Osteocyte (in vitro differentiated cells): ENCODE data around the gene MED16. TPM values are rescaled to one million over a fixed set of nuclear protein-coding genes. Genes with fewer than 3 reads are reported as not detected.

ENCODE experiments used
- DNase-seq: peaks from one replicate; pipeline ENCODE4 v3.0.0; 2021; ENCODE audit warnings: mixed read lengths; ENCODE audit not compliant: unreplicated experiment; ENCODE audit errors: extremely low spot score
- H3K27ac Mint-ChIP-seq: one replicate; pipeline ENCODE4 v1.8.0; 2021; ENCODE audit warnings: mild to moderate bottlenecking, mixed read lengths; ENCODE audit not compliant: unreplicated experiment
- H3K27me3 Mint-ChIP-seq: one replicate; pipeline ENCODE4 v1.8.0; 2021; ENCODE audit warnings: mixed read lengths; ENCODE audit not compliant: unreplicated experiment
- H3K36me3 Mint-ChIP-seq: one replicate; pipeline ENCODE4 v1.8.0; 2021; ENCODE audit warnings: mixed read lengths; ENCODE audit not compliant: unreplicated experiment
- H3K4me1 Mint-ChIP-seq: one replicate; pipeline ENCODE4 v1.8.0; 2021; ENCODE audit warnings: mixed read lengths; ENCODE audit not compliant: unreplicated experiment
- H3K4me3 Mint-ChIP-seq: one replicate; pipeline ENCODE4 v1.8.0; 2021; ENCODE audit warnings: mild to moderate bottlenecking, moderate library complexity, mixed read lengths; ENCODE audit not compliant: unreplicated experiment
- H3K9me3 Mint-ChIP-seq: one replicate; pipeline ENCODE4 v1.8.0; 2021; ENCODE audit warnings: mixed read lengths; ENCODE audit not compliant: unreplicated experiment
- CTCF ChIP-seq: fragments of 200-600 bp; sonication (generic); IDR thresholded peaks from 2 replicates; pipeline ENCODE4 v1.5.0; 2021; ENCODE audit warnings: antibody characterized with exemption, mild to moderate bottlenecking, moderate library complexity
- total RNA-seq: library from RNA; stranded (reverse); gene quantifications from 2 replicates; pipeline ENCODE4 v1.2.1, GENCODE V29; 2021

The MED16 gene
- total RNA-seq, 1 donor from 2014 or later = 72.3 TPM

GRCh38 chr19:876089-876488 lies 16.9 kb downstream of the MED16 start:
- no peak for TF ChIP-seq CTCF
- DNase-seq = no peak
- H3K4me1 Mint-ChIP-seq = peaks cover 12% of the 10 kb centered on the region
- peaks cover 12% of the 10 kb centered on the region for H3K36me3 Mint-ChIP-seq
- no peaks in the 10 kb centered on the region for H3K27me3 Mint-ChIP-seq
- no peaks in the 10 kb centered on the region for H3K9me3 Mint-ChIP-seq
- no peak overlapping the region for H3K27ac Mint-ChIP-seq
- H3K4me3 Mint-ChIP-seq = no peak overlapping the region

- Mint-ChIP-seq H3K27ac (no peak overlapping the region), H3K4me1 (peaks cover 18% of the 10 kb centered on the region), H3K27me3 (no peaks in the 10 kb centered on the region), H3K4me3 (no peak overlapping the region), H3K9me3 (no peaks in the 10 kb centered on the region), H3K36me3 (peaks cover 13% of the 10 kb centered on the region)
- TF ChIP-seq CTCF = no peak
- no peak for DNase-seq
These were observed 17.6 kb downstream of the MED16 start for GRCh38 chr19:875265-875879.

GRCh38 chr19:873561-874041 lies 19.4 kb downstream of the MED16 start:
- TF ChIP-seq CTCF = no peak
- Mint-ChIP-seq H3K4me3 (no peak overlapping the region), H3K9me3 (no peaks in the 10 kb centered on the region), H3K36me3 (peaks cover 14% of the 10 kb centered on the region), H3K27me3 (no peaks in the 10 kb centered on the region), H3K4me1 (peaks cover 34% of the 10 kb centered on the region), H3K27ac (no peak overlapping the region)
- DNase-seq = no peak

GRCh38 chr19:873084-873483 lies 19.9 kb downstream of the MED16 start:
- DNase-seq = no peak
- Mint-ChIP-seq H3K27me3 (no peaks in the 10 kb centered on the region), H3K27ac (no peak overlapping the region), H3K36me3 (peaks cover 16% of the 10 kb centered on the region), H3K4me3 (no peak overlapping the region), H3K4me1 (peaks cover 39% of the 10 kb centered on the region), H3K9me3 (no peaks in the 10 kb centered on the region)
- TF ChIP-seq CTCF = no peak

GRCh38 chr19:872266-872951 lies 20.6 kb downstream of the MED16 start:
- DNase-seq = peak; percentile 88
- Mint-ChIP-seq H3K36me3 (peaks cover 19% of the 10 kb centered on the region), H3K27me3 (no peaks in the 10 kb centered on the region), H3K4me3 (no peak overlapping the region), H3K4me1 (peaks cover 46% of the 10 kb centered on the region), H3K9me3 (no peaks in the 10 kb centered on the region), H3K27ac (peak overlapping the region; percentile 73)
- no peak for TF ChIP-seq CTCF
